ENCODE results near the gene ICOS. TPM values are rescaled to one million over a fixed set of nuclear protein-coding genes. Genes with fewer than 3 reads are reported as not detected.
"Not testable (repeated sequence)": the region's sequence is repeated elsewhere in the genome, so short reads cannot be mapped to it uniquely, and the experiment has no call there.

The ICOS gene
- total RNA-seq, 1 donor from 2014 or later: not detected

- no peak for ATAC-seq
- intact Hi-C loops (cut with micrococcal nuclease): no loop called here
- no peak for DNase-seq
Measured at GRCh38 chr2:203914546-203915182, 21.9 kb upstream of the ICOS start.

GRCh38 chr2:203915256-203915655 is 21.3 kb upstream of the ICOS start:
- no peak for DNase-seq
- ATAC-seq: peak; percentile 26
- intact Hi-C loops (cut with micrococcal nuclease): no loop called here

- no peak for ATAC-seq
- intact Hi-C loops (cut with micrococcal nuclease): no loop called here
- no peak for DNase-seq
Measured at GRCh38 chr2:203916756-203917155, 19.8 kb upstream of the ICOS start.

- intact Hi-C loops (cut with micrococcal nuclease): no loop called here
- ATAC-seq: peak; percentile 35
- no peak for DNase-seq
Measured at GRCh38 chr2:203918264-203918663, 18.3 kb upstream of the ICOS start.

GRCh38 chr2:203918839-203919238 is 17.7 kb upstream of the ICOS start:
- ATAC-seq: peak; percentile 37
- DNase-seq: no peak
- intact Hi-C loops (cut with micrococcal nuclease): no loop called here

GRCh38 chr2:203925512-203926158 is 10.9 kb upstream of the ICOS start:
- intact Hi-C loops (cut with micrococcal nuclease): no loop called here
- DNase-seq (no peak), ATAC-seq (no peak)

GRCh38 chr2:203928849-203929248 is 7.7 kb upstream of the ICOS start:
- intact Hi-C loops (cut with micrococcal nuclease): no loop called here
- ATAC-seq: no peak
- no peak for DNase-seq

GRCh38 chr2:203931262-203931661 is 5.3 kb upstream of the ICOS start:
- intact Hi-C loops (cut with micrococcal nuclease); DNase-seq; ATAC-seq: not testable (repeated sequence)

GRCh38 chr2:203934041-203934492 is 2.5 kb upstream of the ICOS start:
- intact Hi-C loops (cut with micrococcal nuclease): no loop called here
- ATAC-seq: no peak

GRCh38 chr2:203934711-203935438 is 1.7 kb upstream of the ICOS start:
- no peak for ATAC-seq
- DNase-seq: no peak
- intact Hi-C loops (cut with micrococcal nuclease): no loop called here

More at GRCh38 chr2:203934041-203934492, 2.5 kb upstream of the ICOS start:
- no peak for DNase-seq

- DNase-seq (no peak), ATAC-seq (no peak)
- intact Hi-C loops (cut with micrococcal nuclease): no loop called here
Measured at GRCh38 chr2:203935568-203935967, 995 bp upstream of the ICOS start.

- intact Hi-C loops (cut with micrococcal nuclease): no loop called here
- ATAC-seq: no peak
- no peak for DNase-seq
Measured at GRCh38 chr2:203936949-203937348, 386 bp downstream of the ICOS start.

- ATAC-seq: no peak
- no peak for DNase-seq
- intact Hi-C loops (cut with micrococcal nuclease): no loop called here
Measured at GRCh38 chr2:203937788-203938187, 1.2 kb downstream of the ICOS start.

GRCh38 chr2:203940039-203940438 is 3.5 kb downstream of the ICOS start:
- intact Hi-C loops (cut with micrococcal nuclease): no loop called here
- no peak for DNase-seq
- no peak for ATAC-seq

- ATAC-seq; DNase-seq; intact Hi-C loops (cut with micrococcal nuclease): not testable (repeated sequence)
Measured at GRCh38 chr2:203943493-203944382, 7.2 kb downstream of the ICOS start.

GRCh38 chr2:203948733-203949132 is 12.2 kb downstream of the ICOS start:
- DNase-seq (no peak), ATAC-seq (no peak)
- intact Hi-C loops (cut with micrococcal nuclease): no loop called here

- intact Hi-C loops (cut with micrococcal nuclease): no loop called here
- ATAC-seq (no peak), DNase-seq (no peak)
Measured at GRCh38 chr2:203949228-203949627, 12.7 kb downstream of the ICOS start.

- ATAC-seq (no peak), DNase-seq (no peak)
- intact Hi-C loops (cut with micrococcal nuclease): no loop called here
Measured at GRCh38 chr2:203951366-203951902, 14.9 kb downstream of the ICOS start.

GRCh38 chr2:203959265-203959664 is 22.7 kb downstream of the ICOS start:
- DNase-seq (no peak), ATAC-seq (no peak)
- intact Hi-C loops (cut with micrococcal nuclease): no loop called here

Measured in left ventricle myocardium superior (tissue), 1 donor.